Activated CD8-positive, alpha-beta T cell treated with anti-CD3 and anti-CD28 coated beads for 36 hours (primary cell): Measurements from ENCODE around the gene ASCC3. TPM values are rescaled to one million over a fixed set of nuclear protein-coding genes. Genes with fewer than 3 reads are reported as not detected.
"Not testable (repeated sequence)": the region's sequence is repeated elsewhere in the genome, so short reads cannot be mapped to it uniquely, and the experiment has no call there.

ENCODE experiments used
- ATAC-seq: fragments of 200-7000 bp; cut with Tn5 transposase; one replicate; pipeline ENCODE4 v1.10.0; 2021; ENCODE audit warnings: mild to moderate bottlenecking, moderate library complexity
- CTCF ChIA-PET: fragments of 350-600 bp; sonication (Branson Sonifier 250); formaldehyde crosslinking; loops from one replicate; lab custom pipeline; 2021; ENCODE audit warnings: antibody characterized with exemption; lab: Charles Lee
- POLR2A ChIA-PET: fragments of 350-600 bp; sonication (Branson Sonifier 250); formaldehyde crosslinking; loops from one replicate; lab custom pipeline; 2021; ENCODE audit warnings: antibody characterized with exemption; lab: Charles Lee
- DNase-seq: peaks from one replicate; pipeline ENCODE4 v3.0.0-alpha.2; 2020
- H3K27ac Mint-ChIP-seq: one replicate; pipeline ENCODE4 v1.8.0; 2021; ENCODE audit warnings: mild to moderate bottlenecking, mixed read lengths
- H3K27me3 Mint-ChIP-seq: one replicate; pipeline ENCODE4 v1.8.0; 2021; ENCODE audit warnings: mixed read lengths
- H3K36me3 Mint-ChIP-seq: one replicate; pipeline ENCODE4 v1.8.0; 2021; ENCODE audit warnings: low read depth, mixed read lengths
- H3K4me1 Mint-ChIP-seq: one replicate; pipeline ENCODE4 v1.8.0; 2021; ENCODE audit warnings: low read depth, mixed read lengths
- H3K4me3 Mint-ChIP-seq: one replicate; pipeline ENCODE4 v1.8.0; 2021; ENCODE audit warnings: mild to moderate bottlenecking, moderate library complexity, mixed read lengths
- H3K9me3 Mint-ChIP-seq: one replicate; pipeline ENCODE4 v1.8.0; 2021; ENCODE audit warnings: mixed read lengths
- intact Hi-C: fragments of 100-400 bp; cut with micrococcal nuclease; formaldehyde crosslinking; loops from one replicate; pipeline ENCODE4 v1.10.0; 2022
- total RNA-seq, 2 experiments: library from RNA; stranded (reverse); gene quantifications; one replicate each; pipeline ENCODE4 v1.2.3, GENCODE V29; 2021
- TF ChIP-seq, protein P1 (sequence below): fragments of 200-600 bp; IDR thresholded peaks from one replicate; pipeline ENCODE4 v1.8.0; 2022; ENCODE audit warnings: antibody characterized with exemption, mild to moderate bottlenecking

The ASCC3 gene
- total RNA-seq, 2 experiments from 2014 or later = 50.2 to 50.5 TPM

DNA sequence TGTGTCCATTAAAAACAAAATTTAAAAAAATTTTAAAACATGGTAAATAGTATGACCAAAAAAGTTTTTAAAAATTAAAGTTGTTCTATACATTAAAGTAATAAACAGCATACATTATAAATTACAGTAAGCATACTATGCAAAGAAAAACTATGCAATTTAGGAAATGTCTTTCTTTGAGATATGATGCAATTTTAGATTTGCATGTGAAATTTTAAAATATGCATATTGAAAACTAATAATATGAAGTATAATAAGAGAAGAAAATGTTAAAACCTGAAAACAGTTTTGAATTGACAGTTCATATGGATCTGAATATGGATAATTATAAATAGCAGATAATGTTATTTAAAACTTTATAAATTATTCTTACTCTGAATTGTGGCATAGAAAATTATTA lies 43.1 kb downstream of the ASCC3 start:
- no peak for ATAC-seq
- POLR2A ChIA-PET = no interaction called here
- intact Hi-C loops = no loop called here
- H3K9me3 Mint-ChIP-seq = no peaks in the 10 kb centered on the region
- DNase-seq = no peak
- H3K27ac Mint-ChIP-seq = no peak overlapping the region
- peaks cover 36% of the 10 kb centered on the region for H3K36me3 Mint-ChIP-seq
- H3K4me1 Mint-ChIP-seq = peaks cover 12% of the 10 kb centered on the region
- no peak overlapping the region for H3K4me3 Mint-ChIP-seq
- CTCF ChIA-PET = no interaction called here
- TF ChIP-seq, protein P1, sequence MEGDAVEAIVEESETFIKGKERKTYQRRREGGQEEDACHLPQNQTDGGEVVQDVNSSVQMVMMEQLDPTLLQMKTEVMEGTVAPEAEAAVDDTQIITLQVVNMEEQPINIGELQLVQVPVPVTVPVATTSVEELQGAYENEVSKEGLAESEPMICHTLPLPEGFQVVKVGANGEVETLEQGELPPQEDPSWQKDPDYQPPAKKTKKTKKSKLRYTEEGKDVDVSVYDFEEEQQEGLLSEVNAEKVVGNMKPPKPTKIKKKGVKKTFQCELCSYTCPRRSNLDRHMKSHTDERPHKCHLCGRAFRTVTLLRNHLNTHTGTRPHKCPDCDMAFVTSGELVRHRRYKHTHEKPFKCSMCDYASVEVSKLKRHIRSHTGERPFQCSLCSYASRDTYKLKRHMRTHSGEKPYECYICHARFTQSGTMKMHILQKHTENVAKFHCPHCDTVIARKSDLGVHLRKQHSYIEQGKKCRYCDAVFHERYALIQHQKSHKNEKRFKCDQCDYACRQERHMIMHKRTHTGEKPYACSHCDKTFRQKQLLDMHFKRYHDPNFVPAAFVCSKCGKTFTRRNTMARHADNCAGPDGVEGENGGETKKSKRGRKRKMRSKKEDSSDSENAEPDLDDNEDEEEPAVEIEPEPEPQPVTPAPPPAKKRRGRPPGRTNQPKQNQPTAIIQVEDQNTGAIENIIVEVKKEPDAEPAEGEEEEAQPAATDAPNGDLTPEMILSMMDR = no peak
- no peaks in the 10 kb centered on the region for H3K27me3 Mint-ChIP-seq

DNA sequence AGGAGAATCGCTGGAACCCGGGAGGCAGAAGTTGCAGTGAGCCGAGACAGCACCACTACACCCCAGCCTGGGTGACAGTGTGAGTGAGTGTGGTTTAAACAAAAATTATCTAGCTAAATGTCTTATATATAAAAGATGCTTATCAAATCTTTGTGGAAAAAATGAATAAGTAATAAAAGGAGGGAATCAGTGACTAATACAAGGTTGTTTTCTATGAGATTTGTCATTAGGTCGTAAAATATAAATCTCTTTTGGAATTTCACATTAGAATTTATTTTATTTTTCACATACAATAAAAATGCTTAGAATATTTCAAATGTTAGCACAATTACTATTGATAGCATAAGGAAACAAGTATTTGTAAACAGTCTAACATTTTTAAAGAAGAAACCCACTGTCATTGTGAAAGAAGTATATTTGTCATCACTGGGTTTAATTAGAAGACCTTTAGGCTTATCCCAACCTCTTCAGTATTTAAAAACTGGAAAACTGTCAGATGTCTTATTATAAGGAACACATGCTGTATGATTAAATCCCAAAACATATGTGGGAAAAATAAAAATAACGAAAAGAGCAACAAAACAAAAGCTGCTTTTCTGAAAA lies 47.1 kb downstream of the ASCC3 start:
- ChIA-PET CTCF (interaction anchor here (0.6 kb wide), 1 partner anchor 32 kb away, joined by 3 read pairs; no protein-coding TSS in a partner anchor), POLR2A (interaction anchor here (0.6 kb wide), 1 partner anchor 47 kb away, joined by 3 read pairs; the partner anchor contains the start of gene ASCC3)
- intact Hi-C loops = no loop called here

DNA sequence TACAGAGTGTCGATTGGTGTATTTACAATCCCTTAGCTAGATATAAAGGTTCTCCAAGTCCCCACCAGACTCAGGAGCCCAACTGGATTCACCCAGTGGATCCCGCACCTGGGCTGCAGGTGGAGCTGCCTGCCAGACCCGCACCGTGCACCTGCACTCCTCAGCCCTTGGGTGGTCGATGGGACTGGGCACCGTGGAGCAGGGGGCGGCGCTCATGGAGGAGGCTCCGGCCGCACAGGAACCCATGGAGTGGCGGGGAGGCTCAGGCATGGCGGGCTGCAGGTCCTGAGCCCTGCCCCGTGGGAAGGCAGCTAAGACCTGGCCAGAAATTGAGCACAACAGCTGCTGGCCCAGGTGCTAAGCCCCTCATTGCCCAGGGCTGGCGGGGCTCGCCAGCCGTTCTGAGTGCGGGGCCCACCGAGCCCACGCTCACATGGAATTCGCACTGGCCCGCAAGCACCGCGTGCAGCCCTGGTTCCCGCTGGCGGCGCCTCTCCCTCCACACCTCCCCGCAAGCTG lies 52.0 kb downstream of the ASCC3 start:
- H3K27ac Mint-ChIP-seq, H3K9me3 Mint-ChIP-seq, POLR2A ChIA-PET, H3K4me3 Mint-ChIP-seq, H3K27me3 Mint-ChIP-seq, DNase-seq, ATAC-seq, intact Hi-C loops, H3K4me1 Mint-ChIP-seq, CTCF ChIA-PET: not testable (repeated sequence)
- H3K36me3 Mint-ChIP-seq = peaks cover 30% of the 10 kb centered on the region

More for the DNA sequence above, 47.1 kb downstream of the ASCC3 start:
- H3K4me1 Mint-ChIP-seq = peaks cover 12% of the 10 kb centered on the region
- no peak overlapping the region for H3K27ac Mint-ChIP-seq
- DNase-seq (no peak), ATAC-seq (no peak)
- peaks cover 44% of the 10 kb centered on the region for H3K36me3 Mint-ChIP-seq
- TF ChIP-seq, protein P1 = no peak
- peaks cover 3% of the 10 kb centered on the region for H3K9me3 Mint-ChIP-seq
- H3K4me3 Mint-ChIP-seq = no peak overlapping the region
- H3K27me3 Mint-ChIP-seq = no peaks in the 10 kb centered on the region

DNA sequence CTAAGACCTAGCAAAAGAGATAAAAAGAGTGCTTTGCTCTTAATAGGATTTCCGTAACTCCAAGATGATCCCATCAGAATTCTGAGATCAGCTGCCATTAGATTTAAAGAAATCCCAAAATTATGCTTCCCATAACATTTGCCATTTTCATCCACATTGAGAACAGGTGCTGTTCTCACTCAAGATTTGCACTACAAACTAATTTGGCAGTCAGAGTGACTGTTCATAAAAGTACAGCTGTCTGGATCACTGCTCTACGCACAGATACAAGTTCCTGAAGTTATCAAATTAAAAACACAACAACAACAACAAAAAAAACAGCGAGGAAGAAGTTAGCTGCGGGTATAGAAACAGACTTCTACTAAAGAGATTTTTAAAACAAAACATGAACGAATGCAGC lies 58.1 kb downstream of the ASCC3 start:
- H3K9me3 Mint-ChIP-seq = peaks cover 5% of the 10 kb centered on the region
- ChIA-PET POLR2A (no interaction called here), CTCF (no interaction called here)
- ATAC-seq (no peak), DNase-seq (no peak)
- peaks cover 2% of the 10 kb centered on the region for H3K4me1 Mint-ChIP-seq
- no peak overlapping the region for H3K27ac Mint-ChIP-seq
- H3K27me3 Mint-ChIP-seq = no peaks in the 10 kb centered on the region
- TF ChIP-seq, protein P1 = no peak
- intact Hi-C loops = no loop called here
- no peak overlapping the region for H3K4me3 Mint-ChIP-seq
- H3K36me3 Mint-ChIP-seq = peaks cover 27% of the 10 kb centered on the region

DNA sequence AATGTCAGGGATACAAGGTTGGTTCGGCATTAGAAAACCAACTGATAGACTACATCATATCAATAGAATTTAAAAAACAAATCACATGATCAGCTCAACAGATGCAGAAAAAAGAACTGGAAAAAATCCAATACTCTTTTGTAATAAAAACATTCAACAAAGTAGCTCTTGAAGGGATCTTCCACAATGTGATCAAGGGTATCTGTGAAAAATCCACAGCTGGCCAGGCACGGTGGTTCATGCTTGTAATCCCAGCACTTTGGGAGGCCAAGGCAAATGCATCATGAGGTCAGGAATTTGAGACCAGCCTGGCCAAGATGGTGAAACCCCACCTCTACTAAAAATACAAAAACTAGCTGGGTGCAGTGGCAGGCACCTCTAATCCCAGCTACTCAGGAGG lies 63.1 kb downstream of the ASCC3 start:
- CTCF ChIA-PET = no interaction called here
- POLR2A ChIA-PET = no interaction called here
- DNase-seq (no peak), ATAC-seq (no peak)
- peaks cover 13% of the 10 kb centered on the region for H3K4me1 Mint-ChIP-seq
- TF ChIP-seq, protein P1 = no peak
- intact Hi-C loops = no loop called here
- H3K9me3 Mint-ChIP-seq = peaks cover 9% of the 10 kb centered on the region
- peaks cover 57% of the 10 kb centered on the region for H3K36me3 Mint-ChIP-seq
- H3K4me3 Mint-ChIP-seq = no peak overlapping the region
- no peak overlapping the region for H3K27ac Mint-ChIP-seq
- H3K27me3 Mint-ChIP-seq = no peaks in the 10 kb centered on the region
